GM13976 (cell line): Measurements from ENCODE around the gene SAMD4A.
A peak's percentile ranks its signal among the peaks of the same experiment; 100 is the strongest.
"Not testable (repeated sequence)": the region's sequence is repeated elsewhere in the genome, so short reads cannot be mapped to it uniquely, and the experiment has no call there.

ENCODE experiments used
- DNase-seq: peaks from one replicate; pipeline ENCODE4 v3.0.0; 2012; ENCODE audit warnings: low spot score
- CTCF ChIP-seq: IDR thresholded peaks from 2 replicates; pipeline ENCODE4 v1.5.1; 2012; ENCODE audit warnings: borderline replicate concordance, mild to moderate bottlenecking; ENCODE audit not compliant: insufficient read depth; ENCODE audit errors: extremely low read depth, missing control alignments, control extremely low read depth
- in situ Hi-C: fragments of 300-500 bp; cut with MboI; formaldehyde crosslinking; loops from one replicate; pipeline ENCODE4 v1.12.0; 2022; ENCODE audit warnings: low sequenced_read_pairs, mixed read lengths, inconsistent platforms; ENCODE audit not compliant: unreplicated experiment

The SAMD4A gene

DNA sequence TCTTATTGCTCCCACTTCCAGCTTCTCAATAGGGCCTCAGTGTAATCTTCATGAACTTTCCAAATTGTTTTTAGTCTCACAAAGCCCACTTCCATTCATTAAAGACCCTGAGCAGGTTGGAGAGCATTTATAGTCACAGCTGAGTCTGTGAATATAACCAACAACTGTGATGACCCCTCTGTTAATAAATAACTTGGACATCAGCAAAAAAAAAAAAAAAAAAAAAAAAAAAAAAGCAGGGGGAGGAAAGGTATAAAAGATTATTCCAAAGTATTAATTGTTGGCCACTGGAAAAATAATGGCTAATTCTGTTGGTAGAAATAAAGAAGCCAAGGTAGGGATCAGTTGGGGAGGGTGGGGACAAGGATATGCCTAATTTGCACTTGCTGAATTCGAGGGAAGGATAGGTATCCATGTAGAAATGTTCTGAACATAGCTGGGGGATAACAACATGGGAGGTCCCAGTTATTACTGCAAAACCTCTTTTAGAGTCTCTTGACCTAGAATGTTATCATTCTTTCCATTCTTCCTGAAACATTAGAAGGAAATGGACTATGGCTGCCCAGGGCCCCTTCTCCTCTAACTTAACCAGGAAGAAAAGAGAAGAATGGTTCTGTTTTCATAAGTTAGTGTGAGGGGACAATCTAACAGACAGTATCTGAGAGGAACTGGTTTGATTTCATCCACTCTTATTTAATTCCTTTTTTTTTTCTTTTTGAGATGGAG is 56.5 kb downstream of the SAMD4A start:
- DNase-seq, result no peak
- TF ChIP-seq CTCF, result no peak
- in situ Hi-C loops, result no loop called here

DNA sequence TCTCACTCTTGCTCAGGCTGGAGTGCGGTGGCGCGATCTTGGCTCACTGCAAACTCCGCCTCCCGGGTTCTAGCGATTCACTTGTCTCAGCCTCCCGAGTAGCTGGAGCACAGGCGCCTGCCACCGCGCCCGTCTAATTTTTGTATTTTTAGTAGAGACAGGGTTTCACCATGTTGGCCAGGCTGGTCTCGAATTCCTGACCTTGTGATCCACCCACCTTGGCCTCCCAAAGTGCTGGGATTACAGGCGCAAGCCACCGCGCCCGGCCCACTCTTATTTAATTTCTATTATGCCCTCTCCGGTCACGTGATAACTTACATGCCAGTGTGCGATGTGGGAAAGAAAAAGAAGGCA is 57.1 kb downstream of the SAMD4A start:
- in situ Hi-C loops, DNase-seq: not testable (repeated sequence)

DNA sequence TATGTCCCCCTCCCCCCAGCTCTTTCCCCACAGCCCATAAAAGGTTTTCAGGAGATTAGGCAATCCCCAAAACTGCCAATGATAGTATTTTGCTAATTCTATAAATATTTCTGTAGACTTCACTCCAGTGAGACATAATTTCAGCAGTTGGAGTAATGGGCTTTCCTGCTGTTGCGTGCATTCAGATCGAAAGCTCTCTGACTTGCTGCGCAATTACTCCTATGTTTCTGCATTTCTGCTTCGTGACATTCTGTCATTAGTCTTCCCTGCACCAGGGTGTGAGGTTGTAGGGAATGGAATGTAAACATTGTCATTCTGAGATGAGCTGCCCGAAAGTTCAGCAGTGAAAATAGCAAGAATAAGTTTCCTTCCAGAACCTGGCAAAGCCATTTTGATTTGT is 58.2 kb downstream of the SAMD4A start:
- in situ Hi-C loops, result no loop called here
- DNase-seq, result no peak

DNA sequence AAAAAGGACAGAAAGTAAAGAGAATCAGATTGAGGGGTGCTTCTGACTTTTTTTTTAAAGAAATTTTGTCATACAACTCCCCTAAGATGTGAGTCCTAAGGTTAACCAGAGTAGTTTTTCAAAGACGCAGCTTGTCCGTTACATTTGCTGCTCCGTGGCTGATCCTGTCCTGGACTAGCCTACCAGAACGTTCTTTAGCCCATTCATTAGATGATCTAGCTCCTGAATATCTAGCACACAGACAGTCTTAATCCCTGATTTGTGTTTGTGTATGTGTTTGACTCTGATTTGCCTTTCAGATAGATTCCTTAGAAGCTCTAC is 60.3 kb downstream of the SAMD4A start:
- in situ Hi-C loops, result no loop called here
- no peak for TF ChIP-seq CTCF
- DNase-seq, result no peak

More for the DNA sequence above, 58.2 kb downstream of the SAMD4A start:
- no peak for TF ChIP-seq CTCF

- TF ChIP-seq CTCF, result no peak
- DNase-seq, result peak; percentile 67
These were observed 60.8 kb downstream of the SAMD4A start for GRCh38 chr14:54627540-54628363.

GRCh38 chr14:54629183-54629582 is 62.3 kb downstream of the SAMD4A start:
- no peak for TF ChIP-seq CTCF
- no peak for DNase-seq
- in situ Hi-C loops, result no loop called here

More at GRCh38 chr14:54627540-54628363, 60.8 kb downstream of the SAMD4A start:
- in situ Hi-C loops, result no loop called here
